GM18505 (cell line): ENCODE data around the gene SPATA16.
"Not testable (repeated sequence)": the region's sequence is repeated elsewhere in the genome, so short reads cannot be mapped to it uniquely, and the experiment has no call there.

Experiments used
- ATAC-seq: cut with Tn5 transposase; IDR thresholded peaks from one replicate; pipeline ENCODE4 v1.9.1; 2021; ENCODE audit not compliant: unreplicated experiment
- POLR2A ChIP-seq: IDR thresholded peaks from 4 replicates; pipeline ENCODE4 v1.6.1; 2011; ENCODE audit warnings: borderline replicate concordance; ENCODE audit not compliant: insufficient read depth, insufficient read length; ENCODE audit errors: extremely low read depth

SPATA16 gene

GRCh38 chr3:172892158-172892557, 248.9 kb downstream of the SPATA16 start:
- no peak for TF ChIP-seq POLR2A
- ATAC-seq, result no peak

- TF ChIP-seq POLR2A, result no peak
- no peak for ATAC-seq
Observed at GRCh38 chr3:172885704-172886103, 255.3 kb downstream of the SPATA16 start.

DNA sequence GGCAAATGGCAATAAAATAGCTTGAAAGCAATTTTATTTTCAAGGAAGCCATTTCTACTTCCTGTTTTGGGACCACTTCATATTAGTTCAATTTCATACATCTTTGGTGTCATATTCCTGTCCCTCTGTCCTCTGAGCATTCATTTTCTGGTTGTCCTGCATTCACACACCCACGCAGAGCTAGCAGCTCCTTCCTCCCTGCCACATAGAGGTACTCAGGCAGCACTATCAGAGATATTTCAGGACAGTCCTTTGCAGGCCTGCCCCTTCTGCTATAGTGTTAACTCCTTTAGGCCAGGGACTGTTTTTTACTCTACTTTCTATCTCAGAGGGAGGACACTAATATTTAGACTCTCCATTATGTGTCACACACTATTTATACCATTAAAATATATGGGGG, 258.5 kb downstream of the SPATA16 start:
- no peak for TF ChIP-seq POLR2A
- ATAC-seq, result no peak

GRCh38 chr3:172879381-172879780, 261.7 kb downstream of the SPATA16 start:
- not testable (repeated sequence) for ATAC-seq

DNA sequence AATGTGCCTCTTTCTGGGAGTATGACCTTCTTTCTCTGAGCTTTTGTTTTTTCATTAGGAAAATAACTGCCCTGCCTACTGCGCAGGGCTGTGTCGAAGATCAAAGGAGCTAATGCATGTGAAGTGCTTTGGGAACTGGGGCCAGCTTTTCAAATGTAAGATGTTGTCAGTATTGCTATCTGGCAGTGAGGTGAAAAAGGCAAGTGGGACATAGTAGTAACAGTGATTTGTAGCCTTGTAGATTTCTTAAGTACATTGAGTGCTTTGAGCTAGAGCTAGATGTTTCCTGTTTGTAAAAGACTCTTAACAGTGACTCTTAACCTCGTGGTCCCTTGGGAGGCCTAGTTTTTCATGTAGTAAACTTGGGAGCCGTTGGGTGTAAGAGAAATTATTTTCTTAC, 264.0 kb downstream of the SPATA16 start:
- TF ChIP-seq POLR2A, result no peak
- no peak for ATAC-seq

- no peak for ATAC-seq
- no peak for TF ChIP-seq POLR2A
Observed at GRCh38 chr3:172876297-172876696, 264.7 kb downstream of the SPATA16 start.

DNA sequence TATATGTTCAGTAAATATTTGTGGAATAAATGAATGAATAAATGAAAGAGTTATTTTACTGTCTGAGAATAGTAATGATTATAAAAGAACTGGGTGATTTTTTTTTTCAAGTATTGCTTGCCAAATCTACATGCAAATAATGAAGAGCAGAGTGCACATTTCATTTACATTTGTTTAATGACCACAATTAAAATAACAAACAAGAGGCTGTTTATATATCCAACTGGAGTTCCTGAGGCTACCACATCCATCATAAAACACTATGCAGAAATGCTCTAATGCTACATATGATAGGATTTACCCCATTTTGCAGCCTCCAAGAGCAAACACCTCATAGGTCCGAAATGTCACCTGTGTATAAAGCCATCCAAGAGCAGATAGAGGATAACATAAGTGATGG, 266.0 kb downstream of the SPATA16 start:
- no peak for TF ChIP-seq POLR2A
- no peak for ATAC-seq

DNA sequence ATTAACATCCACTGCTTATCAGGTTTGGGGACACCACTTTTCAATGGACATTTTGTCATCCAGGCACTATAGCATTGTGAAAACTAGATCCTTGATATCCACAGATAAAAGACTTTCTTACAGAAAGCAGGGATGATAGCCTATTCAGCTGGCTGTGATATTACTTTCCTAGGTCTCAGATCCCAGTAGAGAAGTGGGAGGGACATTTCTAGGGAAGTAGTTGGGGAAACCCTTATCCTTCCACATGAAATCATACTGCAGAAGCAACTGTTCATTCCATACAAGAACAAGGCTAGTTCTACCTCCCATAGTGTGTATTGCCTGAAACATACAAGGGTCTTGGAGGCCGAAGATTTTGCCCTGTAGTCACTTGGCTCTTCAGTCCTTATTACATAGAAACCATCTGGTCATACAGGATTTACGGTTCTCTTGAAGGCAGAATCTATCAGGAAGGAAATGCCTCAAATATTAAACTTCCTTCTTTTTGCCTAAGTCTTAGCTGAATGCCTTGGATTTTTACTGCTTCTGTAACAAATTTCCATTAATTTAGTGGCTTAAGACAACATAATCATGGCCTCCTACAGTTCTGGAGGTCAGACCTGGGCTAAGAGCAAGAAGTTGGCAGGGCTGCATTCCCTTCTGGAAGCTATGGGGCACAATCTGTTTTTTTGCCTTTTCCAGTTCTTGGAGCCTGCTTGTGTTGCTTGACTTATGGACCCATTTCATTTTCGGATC, 271.1 kb downstream of the SPATA16 start:
- ATAC-seq, result no peak

DNA sequence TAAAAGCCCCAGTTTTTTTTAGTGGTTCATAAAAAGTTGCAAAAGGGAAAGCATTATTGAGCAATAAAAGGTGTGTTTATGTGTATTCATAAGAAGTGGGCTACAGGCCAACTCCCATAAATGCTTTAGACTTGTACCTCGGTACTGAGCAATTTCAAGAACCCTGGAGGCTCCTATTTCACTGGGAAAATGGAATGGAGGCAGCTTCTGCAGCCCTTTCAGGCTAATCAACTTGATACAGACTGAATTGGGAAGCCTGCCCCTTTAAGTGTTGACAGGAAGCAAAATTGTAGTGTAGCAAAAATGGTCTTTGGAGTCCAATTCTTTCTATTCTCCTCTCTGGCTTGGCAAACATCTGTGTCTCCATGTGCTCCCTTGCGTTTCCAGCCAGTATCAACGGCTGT, 271.7 kb downstream of the SPATA16 start:
- no peak for TF ChIP-seq POLR2A
- no peak for ATAC-seq

More for the DNA sequence above, 271.1 kb downstream of the SPATA16 start:
- no peak for TF ChIP-seq POLR2A

DNA sequence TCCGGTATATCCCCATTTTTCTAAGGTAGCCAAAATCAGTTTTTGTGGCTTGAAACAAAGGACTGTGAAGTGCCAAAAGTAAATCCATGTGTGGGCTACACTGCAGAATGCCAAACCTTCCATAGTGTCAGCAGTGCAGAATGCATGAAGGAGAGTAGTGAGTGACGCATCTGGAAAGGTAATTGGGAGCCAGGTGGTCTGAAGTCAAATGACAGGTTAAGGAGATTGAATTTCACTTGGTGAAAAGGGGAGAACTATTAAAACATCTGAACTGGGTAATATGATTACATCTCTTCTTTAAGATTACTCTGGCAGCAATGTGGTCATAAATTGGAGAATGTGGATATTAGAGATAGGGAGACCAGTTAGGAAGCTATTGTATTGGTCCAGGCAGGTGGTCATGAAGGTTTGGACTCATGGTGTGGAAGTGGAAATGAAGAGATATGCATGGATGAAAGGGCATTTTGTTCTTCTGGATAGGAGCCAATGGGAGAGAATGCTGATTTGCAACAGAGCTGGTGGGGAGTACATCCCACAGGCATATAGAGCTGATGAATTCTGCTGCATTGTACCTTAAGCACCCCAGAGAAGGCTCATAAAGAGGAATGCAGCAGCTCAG, 272.3 kb downstream of the SPATA16 start:
- TF ChIP-seq POLR2A, result no peak
- no peak for ATAC-seq

GRCh38 chr3:172866726-172867350, 274.2 kb downstream of the SPATA16 start:
- ATAC-seq, result not testable (repeated sequence)

GRCh38 chr3:172859041-172859440, 282.0 kb downstream of the SPATA16 start:
- no peak for TF ChIP-seq POLR2A
- ATAC-seq, result no peak

DNA sequence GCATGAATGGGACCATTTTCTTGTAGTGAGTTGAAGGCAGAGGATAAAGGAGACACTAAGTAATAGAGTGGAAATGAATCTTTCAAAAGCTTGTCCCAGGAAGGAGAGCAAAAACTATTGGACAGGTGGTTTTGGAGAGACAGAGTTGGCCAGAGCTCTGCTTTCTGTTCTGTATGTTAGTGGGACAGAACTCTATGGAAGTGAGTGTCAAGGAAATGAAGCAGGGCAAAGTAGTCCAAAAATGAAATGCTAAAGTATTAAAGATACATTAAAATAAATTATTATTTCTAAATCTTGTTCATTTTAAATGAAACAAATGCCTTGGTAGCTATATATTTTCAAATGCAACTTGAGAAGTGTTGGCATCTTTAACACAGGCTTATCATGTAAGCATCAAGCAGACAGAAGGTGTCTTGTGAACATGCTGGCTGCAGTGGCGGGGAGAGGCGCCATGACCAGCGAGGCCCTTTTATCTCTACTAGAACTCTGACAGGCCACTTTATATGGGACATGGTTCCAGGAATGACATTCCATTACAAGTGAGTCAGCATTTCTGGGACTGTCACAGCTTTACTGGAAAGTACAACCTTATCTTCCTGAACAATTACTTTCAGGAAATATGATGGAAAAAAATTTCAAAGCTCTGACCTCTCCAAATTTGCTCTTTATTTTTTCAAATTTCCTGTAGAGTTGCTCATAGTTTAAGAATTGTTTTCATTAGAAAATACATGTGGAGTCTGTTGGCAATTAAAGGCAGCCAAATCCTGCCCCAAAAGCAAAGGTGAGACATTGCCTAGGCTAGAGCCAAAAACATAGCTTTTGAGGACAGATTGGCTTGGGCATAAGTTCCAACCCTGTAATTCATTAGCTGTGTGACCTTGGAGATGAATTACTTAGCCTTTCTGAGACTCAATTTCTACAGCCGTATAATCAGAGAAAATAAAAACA, 284.0 kb downstream of the SPATA16 start:
- no peak for ATAC-seq
- no peak for TF ChIP-seq POLR2A
